ENCODE measurements around the gene ATP5F1E.

- TF ChIP-seq, protein P1, sequence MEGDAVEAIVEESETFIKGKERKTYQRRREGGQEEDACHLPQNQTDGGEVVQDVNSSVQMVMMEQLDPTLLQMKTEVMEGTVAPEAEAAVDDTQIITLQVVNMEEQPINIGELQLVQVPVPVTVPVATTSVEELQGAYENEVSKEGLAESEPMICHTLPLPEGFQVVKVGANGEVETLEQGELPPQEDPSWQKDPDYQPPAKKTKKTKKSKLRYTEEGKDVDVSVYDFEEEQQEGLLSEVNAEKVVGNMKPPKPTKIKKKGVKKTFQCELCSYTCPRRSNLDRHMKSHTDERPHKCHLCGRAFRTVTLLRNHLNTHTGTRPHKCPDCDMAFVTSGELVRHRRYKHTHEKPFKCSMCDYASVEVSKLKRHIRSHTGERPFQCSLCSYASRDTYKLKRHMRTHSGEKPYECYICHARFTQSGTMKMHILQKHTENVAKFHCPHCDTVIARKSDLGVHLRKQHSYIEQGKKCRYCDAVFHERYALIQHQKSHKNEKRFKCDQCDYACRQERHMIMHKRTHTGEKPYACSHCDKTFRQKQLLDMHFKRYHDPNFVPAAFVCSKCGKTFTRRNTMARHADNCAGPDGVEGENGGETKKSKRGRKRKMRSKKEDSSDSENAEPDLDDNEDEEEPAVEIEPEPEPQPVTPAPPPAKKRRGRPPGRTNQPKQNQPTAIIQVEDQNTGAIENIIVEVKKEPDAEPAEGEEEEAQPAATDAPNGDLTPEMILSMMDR (tag by site-specific recombination; IDR thresholded peaks at IDR 0.05) = no peak
- TF ChIP-seq HOXA7 (CRISPR knock-in tag; IDR thresholded peaks at IDR 0.05; ENCODE audit: borderline replicate concordance) (no peak), ZBTB10 (tag by site-specific recombination; IDR thresholded peaks at IDR 0.05) (no peak), ZNF184 (tag by site-specific recombination; IDR thresholded peaks at IDR 0.05) (no peak), ZBTB11 (tag by site-specific recombination; conservative IDR thresholded peaks at IDR 0.05; ENCODE audit: low read depth) (no peak)
- TF ChIP-seq, protein P2, sequence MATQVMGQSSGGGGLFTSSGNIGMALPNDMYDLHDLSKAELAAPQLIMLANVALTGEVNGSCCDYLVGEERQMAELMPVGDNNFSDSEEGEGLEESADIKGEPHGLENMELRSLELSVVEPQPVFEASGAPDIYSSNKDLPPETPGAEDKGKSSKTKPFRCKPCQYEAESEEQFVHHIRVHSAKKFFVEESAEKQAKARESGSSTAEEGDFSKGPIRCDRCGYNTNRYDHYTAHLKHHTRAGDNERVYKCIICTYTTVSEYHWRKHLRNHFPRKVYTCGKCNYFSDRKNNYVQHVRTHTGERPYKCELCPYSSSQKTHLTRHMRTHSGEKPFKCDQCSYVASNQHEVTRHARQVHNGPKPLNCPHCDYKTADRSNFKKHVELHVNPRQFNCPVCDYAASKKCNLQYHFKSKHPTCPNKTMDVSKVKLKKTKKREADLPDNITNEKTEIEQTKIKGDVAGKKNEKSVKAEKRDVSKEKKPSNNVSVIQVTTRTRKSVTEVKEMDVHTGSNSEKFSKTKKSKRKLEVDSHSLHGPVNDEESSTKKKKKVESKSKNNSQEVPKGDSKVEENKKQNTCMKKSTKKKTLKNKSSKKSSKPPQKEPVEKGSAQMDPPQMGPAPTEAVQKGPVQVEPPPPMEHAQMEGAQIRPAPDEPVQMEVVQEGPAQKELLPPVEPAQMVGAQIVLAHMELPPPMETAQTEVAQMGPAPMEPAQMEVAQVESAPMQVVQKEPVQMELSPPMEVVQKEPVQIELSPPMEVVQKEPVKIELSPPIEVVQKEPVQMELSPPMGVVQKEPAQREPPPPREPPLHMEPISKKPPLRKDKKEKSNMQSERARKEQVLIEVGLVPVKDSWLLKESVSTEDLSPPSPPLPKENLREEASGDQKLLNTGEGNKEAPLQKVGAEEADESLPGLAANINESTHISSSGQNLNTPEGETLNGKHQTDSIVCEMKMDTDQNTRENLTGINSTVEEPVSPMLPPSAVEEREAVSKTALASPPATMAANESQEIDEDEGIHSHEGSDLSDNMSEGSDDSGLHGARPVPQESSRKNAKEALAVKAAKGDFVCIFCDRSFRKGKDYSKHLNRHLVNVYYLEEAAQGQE (tag by site-specific recombination; IDR thresholded peaks at IDR 0.05) = no peak
Measured at GRCh38 chr20:59074456-59074855, 42.3 kb upstream of the ATP5F1E start.

Data from HEK293 (cell line).